NCI-H1048 (cell line): ENCODE results near the gene SBNO2.
"Not testable (repeated sequence)": the region's sequence is repeated elsewhere in the genome, so short reads cannot be mapped to it uniquely, and the experiment has no call there.

ENCODE experiments used
- DNase-seq: peaks from one replicate; lab custom pipeline; 2025; lab: John Stamatoyannopoulos, UW

The SBNO2 gene

GRCh38 chr19:1116726-1117581 is 57.1 kb downstream of the SBNO2 start:
- DNase-seq: no peak

GRCh38 chr19:1115646-1116420 is 58.2 kb downstream of the SBNO2 start:
- DNase-seq: no peak

GRCh38 chr19:1114728-1115127 is 59.3 kb downstream of the SBNO2 start:
- DNase-seq: not testable (repeated sequence)

GRCh38 chr19:1113986-1114483 is 60.0 kb downstream of the SBNO2 start:
- DNase-seq: no peak

GRCh38 chr19:1113030-1113985 is 60.8 kb downstream of the SBNO2 start:
- peak; percentile 65 for DNase-seq

- no peak for DNase-seq
These were observed 61.6 kb downstream of the SBNO2 start for GRCh38 chr19:1112268-1113029.

GRCh38 chr19:1111641-1112267 is 62.3 kb downstream of the SBNO2 start:
- DNase-seq: no peak

- no peak for DNase-seq
These were observed 63.0 kb downstream of the SBNO2 start for GRCh38 chr19:1110809-1111640.

- DNase-seq: no peak
These were observed 64.1 kb downstream of the SBNO2 start for GRCh38 chr19:1109697-1110671.

- DNase-seq: no peak
These were observed 65.0 kb downstream of the SBNO2 start for GRCh38 chr19:1109032-1109551.

GRCh38 chr19:1108291-1109031 is 65.6 kb downstream of the SBNO2 start:
- no peak for DNase-seq

- no peak for DNase-seq
These were observed 66.3 kb downstream of the SBNO2 start for GRCh38 chr19:1107661-1108261.

GRCh38 chr19:1106841-1107660 is 67.0 kb downstream of the SBNO2 start:
- DNase-seq: no peak

GRCh38 chr19:1105873-1106840 is 67.9 kb downstream of the SBNO2 start:
- DNase-seq: no peak
